Renal cortex interstitium (tissue), 3 donors: ENCODE data around the gene RFXANK. TPM values are rescaled to one million over a fixed set of nuclear protein-coding genes. Genes with fewer than 3 reads are reported as not detected.

Experiments
- polyA plus RNA-seq, 3 donors: library from polyadenylated mRNA; unstranded; fragments of 120-200 nt; gene quantifications; one replicate each; pipeline ENCODE4 v1.2.1, GENCODE V29; 2013; ENCODE audit not compliant: insufficient read length in 3 of 3

RFXANK gene
- polyA plus RNA-seq, 3 donors, result 59.5 to 85.3 (median 74.6) TPM

Other genes starting within 250 kb of the RFXANK start
- gene SUGP2, start 158.7 kb upstream of the RFXANK start, polyA plus RNA-seq, result 100 to 1,000 TPM in 1 of 3 donors, 10 to 100 TPM in 2; 85.1 to 138 (median 91.5) TPM
- 10 to 100 TPM; 31.4 to 42.7 (median 36.7) TPM for gene ARMC6, start 158.7 kb upstream of the RFXANK start, polyA plus RNA-seq
- gene SLC25A42, start 128.3 kb upstream of the RFXANK start, polyA plus RNA-seq, result 10 to 100 TPM; 16.7 to 23.4 (median 22.7) TPM
- 10 to 100 TPM; 25.5 to 42.7 (median 36.7) TPM for gene TMEM161A, start 53.8 kb upstream of the RFXANK start, polyA plus RNA-seq
- 1 to 10 TPM; 1.3 to 2.9 (median 1.6) TPM for gene MEF2B, start 22.0 kb upstream of the RFXANK start, polyA plus RNA-seq
- gene BORCS8, start 106 bp upstream of the RFXANK start, polyA plus RNA-seq, result 10 to 100 TPM; 14.8 to 30.0 (median 19.3) TPM
- gene NR2C2AP, start 11.2 kb downstream of the RFXANK start, polyA plus RNA-seq, result 10 to 100 TPM; 11.5 to 13.1 (median 12.6) TPM
- gene NCAN, start 19.7 kb downstream of the RFXANK start, polyA plus RNA-seq, result under 1 TPM; 0.03 to 0.39 (median 0.09) TPM
- gene TM6SF2, start 81.0 kb downstream of the RFXANK start, polyA plus RNA-seq, result 1 to 10 TPM; 2.3 to 4.7 (median 3.8) TPM
- 10 to 100 TPM; 50.4 to 65.1 (median 64.6) TPM for gene SUGP1, start 128.3 kb downstream of the RFXANK start, polyA plus RNA-seq
- gene MAU2, start 128.6 kb downstream of the RFXANK start, polyA plus RNA-seq, result 10 to 100 TPM; 45.0 to 85.6 (median 50.0) TPM
- 10 to 100 TPM; 46.4 to 58.0 (median 54.2) TPM for gene GATAD2A, start 213.4 kb downstream of the RFXANK start, polyA plus RNA-seq